ENCODE results near the gene MAGI1. TPM values are rescaled to one million over a fixed set of nuclear protein-coding genes. Genes with fewer than 3 reads are reported as not detected.
A peak's percentile ranks its signal among the peaks of the same experiment; 100 is the strongest.

MAGI1 gene
- total RNA-seq, 4 donors from 2014 or later: 17.2 to 40.8 (median 28.1) TPM

GRCh38 chr3:65443739-65444446, 594.8 kb downstream of the MAGI1 start:
- peaks cover 0 to 5% of the 10 kb centered on the region in 2 donors for H3K36me3 ChIP-seq
- no peak overlapping the region for H3K27ac ChIP-seq
- 41 to 84% methylated on average over 4 of the region's 4 CpGs for WGBS, 2 donors (ENCODE audit: low coverage in 1 of 2)
- H3K27me3 ChIP-seq: no peaks in the 10 kb centered on the region
- no peak for ATAC-seq
- no peak overlapping the region for H3K4me3 ChIP-seq
- H3K4me1 ChIP-seq: peaks cover 0 to 9% (median 0%) of the 10 kb centered on the region in 3 donors
- no peak for TF ChIP-seq POLR2AphosphoS5 (IDR thresholded peaks at IDR 0.05)
- no peak for TF ChIP-seq EP300 (IDR thresholded peaks at IDR 0.05)
- TF ChIP-seq, protein P1, sequence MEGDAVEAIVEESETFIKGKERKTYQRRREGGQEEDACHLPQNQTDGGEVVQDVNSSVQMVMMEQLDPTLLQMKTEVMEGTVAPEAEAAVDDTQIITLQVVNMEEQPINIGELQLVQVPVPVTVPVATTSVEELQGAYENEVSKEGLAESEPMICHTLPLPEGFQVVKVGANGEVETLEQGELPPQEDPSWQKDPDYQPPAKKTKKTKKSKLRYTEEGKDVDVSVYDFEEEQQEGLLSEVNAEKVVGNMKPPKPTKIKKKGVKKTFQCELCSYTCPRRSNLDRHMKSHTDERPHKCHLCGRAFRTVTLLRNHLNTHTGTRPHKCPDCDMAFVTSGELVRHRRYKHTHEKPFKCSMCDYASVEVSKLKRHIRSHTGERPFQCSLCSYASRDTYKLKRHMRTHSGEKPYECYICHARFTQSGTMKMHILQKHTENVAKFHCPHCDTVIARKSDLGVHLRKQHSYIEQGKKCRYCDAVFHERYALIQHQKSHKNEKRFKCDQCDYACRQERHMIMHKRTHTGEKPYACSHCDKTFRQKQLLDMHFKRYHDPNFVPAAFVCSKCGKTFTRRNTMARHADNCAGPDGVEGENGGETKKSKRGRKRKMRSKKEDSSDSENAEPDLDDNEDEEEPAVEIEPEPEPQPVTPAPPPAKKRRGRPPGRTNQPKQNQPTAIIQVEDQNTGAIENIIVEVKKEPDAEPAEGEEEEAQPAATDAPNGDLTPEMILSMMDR (IDR thresholded peaks at IDR 0.05): no peak
- no peak for TF ChIP-seq POLR2A (IDR thresholded peaks at IDR 0.05)
- no peaks in the 10 kb centered on the region for H3K9me3 ChIP-seq

DNA sequence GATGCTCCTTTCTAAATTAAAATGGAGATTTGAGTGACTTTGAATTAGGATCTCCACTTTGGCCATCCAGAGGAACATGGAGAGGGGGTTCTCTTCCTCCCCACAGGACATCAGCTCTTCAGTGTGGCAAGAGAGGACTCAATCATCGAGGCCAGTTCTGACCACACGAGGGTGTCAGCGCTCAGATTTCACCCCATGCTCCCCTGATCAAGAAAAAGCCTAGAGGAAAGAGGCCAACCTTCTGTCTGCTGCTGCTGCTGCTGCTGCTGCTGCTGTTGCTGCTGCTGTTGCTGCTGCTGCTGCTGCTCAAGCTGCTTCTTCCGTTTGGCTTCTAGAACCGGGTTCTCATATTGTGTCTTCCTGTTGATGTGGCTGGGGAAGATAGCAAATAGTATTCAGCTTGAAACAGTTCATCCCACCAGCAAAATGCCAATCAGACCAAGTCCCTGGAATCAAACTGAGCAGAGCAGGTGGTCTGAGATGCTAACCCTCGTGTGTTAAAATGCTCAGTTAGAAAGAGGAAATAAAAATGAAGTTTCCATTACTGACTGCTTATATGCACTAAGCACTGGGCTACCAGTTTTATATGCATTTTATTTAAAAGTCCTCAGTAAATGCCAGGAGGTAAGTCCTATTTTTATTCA, 599.0 kb downstream of the MAGI1 start:
- TF ChIP-seq, protein P1 (IDR thresholded peaks at IDR 0.05): peak; percentile 8 to 67 (median 56)
- TF ChIP-seq POLR2A (IDR thresholded peaks at IDR 0.05): no peak
- Histone ChIP-seq H3K27ac (no peak overlapping the region), H3K4me3 (no peak overlapping the region), H3K36me3 (peaks cover 0 to 29% of the 10 kb centered on the region in 2 donors), H3K9me3 (no peaks in the 10 kb centered on the region), H3K4me1 (peaks cover 0 to 9% (median 0%) of the 10 kb centered on the region in 3 donors), H3K27me3 (no peaks in the 10 kb centered on the region)
- 6 to 13% methylated on average over 3 to 5 of the region's 6 CpGs for WGBS, 2 donors (ENCODE audit: low coverage in 1 of 2)
- peak; percentile 65 for ATAC-seq

- Histone ChIP-seq H3K27me3 (no peaks in the 10 kb centered on the region), H3K4me1 (peaks cover 0 to 9% (median 0%) of the 10 kb centered on the region in 3 donors), H3K4me3 (no peak overlapping the region), H3K27ac (no peak overlapping the region), H3K9me3 (no peaks in the 10 kb centered on the region), H3K36me3 (peaks cover 0 to 33% of the 10 kb centered on the region in 2 donors)
- TF ChIP-seq POLR2AphosphoS5 (IDR thresholded peaks at IDR 0.05) (no peak), EP300 (IDR thresholded peaks at IDR 0.05) (no peak), POLR2A (IDR thresholded peaks at IDR 0.05) (no peak)
- TF ChIP-seq, protein P1 (IDR thresholded peaks at IDR 0.05): no peak
- no peak for ATAC-seq
- 88 to 100% methylated on average over 1 of the region's 1 CpG for WGBS, 2 donors (ENCODE audit: low coverage in 1 of 2)
Measured at GRCh38 chr3:65438612-65439011, 600.1 kb downstream of the MAGI1 start.

DNA sequence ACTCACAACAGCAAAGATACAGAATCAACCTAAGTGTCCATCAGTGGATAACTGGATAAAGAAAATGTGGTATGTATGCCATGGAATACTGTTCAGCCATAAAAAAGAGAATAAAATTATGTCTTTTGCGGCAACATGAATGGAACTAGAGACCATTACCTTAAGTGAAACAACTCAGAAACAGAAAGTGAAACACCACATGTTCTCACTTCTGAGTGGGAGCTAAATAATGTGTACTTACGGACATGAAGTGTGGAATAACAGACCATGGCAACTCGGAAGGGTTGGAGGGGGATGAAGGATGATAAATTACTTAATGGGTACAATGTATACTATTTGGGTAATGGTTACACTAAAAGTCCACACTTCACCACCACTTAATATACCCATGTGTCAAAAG, 600.6 kb downstream of the MAGI1 start:
- TF ChIP-seq EP300 (IDR thresholded peaks at IDR 0.05) (no peak), POLR2AphosphoS5 (IDR thresholded peaks at IDR 0.05) (no peak), POLR2A (IDR thresholded peaks at IDR 0.05) (no peak)
- TF ChIP-seq, protein P1 (IDR thresholded peaks at IDR 0.05): no peak
- Histone ChIP-seq H3K36me3 (peaks cover 0 to 33% of the 10 kb centered on the region in 2 donors), H3K27me3 (no peaks in the 10 kb centered on the region), H3K4me1 (peaks cover 0 to 9% (median 0%) of the 10 kb centered on the region in 3 donors), H3K4me3 (no peak overlapping the region), H3K27ac (no peak overlapping the region), H3K9me3 (no peaks in the 10 kb centered on the region)
- WGBS, 2 donors (ENCODE audit: low coverage in 1 of 2): 83 to 88% methylated on average over 3 of the region's 3 CpGs
- ATAC-seq: no peak

GRCh38 chr3:65436580-65436979, 602.1 kb downstream of the MAGI1 start:
- Histone ChIP-seq H3K9me3 (no peaks in the 10 kb centered on the region), H3K27ac (no peak overlapping the region), H3K4me1 (peaks cover 0 to 9% (median 0%) of the 10 kb centered on the region in 3 donors), H3K36me3 (peaks cover 0 to 37% of the 10 kb centered on the region in 2 donors), H3K4me3 (no peak overlapping the region), H3K27me3 (no peaks in the 10 kb centered on the region)
- no peak for ATAC-seq
- WGBS, 2 donors (ENCODE audit: low coverage in 1 of 2): 54% methylated on average over 1 of the region's 1 CpG
- no peak for TF ChIP-seq POLR2AphosphoS5 (IDR thresholded peaks at IDR 0.05)
- TF ChIP-seq, protein P1 (IDR thresholded peaks at IDR 0.05): peak in 2 of 4 experiments; percentile 8 to 35
